CD4-positive, alpha-beta T cell treated with Interleukin-1 beta for 1 hour (primary cell): ENCODE results near the gene XRCC4.
"Not testable (repeated sequence)": the region's sequence is repeated elsewhere in the genome, so short reads cannot be mapped to it uniquely, and the experiment has no call there.

Source experiments
- DNase-seq, 2 donors: peaks; one replicate each; pipeline ENCODE4 v3.0.0-alpha.2; 2020 to 2022

The XRCC4 gene

GRCh38 chr5:83076742-83077661, at the start of gene XRCC4, which contains the start of gene TMEM167A:
Gene XRCC4, plus strand, starts transcription at chr5:83077547. Its CDS starts 27,373 bp downstream, at chr5:83104920.
Gene TMEM167A, minus strand, starts transcription at chr5:83077394. Its CDS starts 71 bp downstream, at chr5:83077323.
- peak; percentile 96 for DNase-seq

- DNase-seq = no peak
Measured at GRCh38 chr5:83029912-83030311, 47.4 kb upstream of the XRCC4 start.

- DNase-seq = no peak
Measured at GRCh38 chr5:83031381-83031780, 46.0 kb upstream of the XRCC4 start.

GRCh38 chr5:83034036-83034435, 43.3 kb upstream of the XRCC4 start:
- no peak for DNase-seq

- DNase-seq = no peak
Measured at GRCh38 chr5:83034528-83035207, 42.7 kb upstream of the XRCC4 start.

- no peak for DNase-seq
Measured at GRCh38 chr5:83035373-83036100, 41.8 kb upstream of the XRCC4 start.

- no peak for DNase-seq
Measured at GRCh38 chr5:83036991-83037575, 40.3 kb upstream of the XRCC4 start.

- no peak for DNase-seq
Measured at GRCh38 chr5:83038924-83039323, 38.4 kb upstream of the XRCC4 start.

- DNase-seq = no peak
Measured at GRCh38 chr5:83042507-83042906, 34.8 kb upstream of the XRCC4 start.

GRCh38 chr5:83044926-83045325, 32.4 kb upstream of the XRCC4 start:
- DNase-seq = no peak

- no peak for DNase-seq
Measured at GRCh38 chr5:83048277-83048676, 29.1 kb upstream of the XRCC4 start.

GRCh38 chr5:83048811-83049210, 28.5 kb upstream of the XRCC4 start:
- no peak for DNase-seq

GRCh38 chr5:83049370-83049885, 27.9 kb upstream of the XRCC4 start:
- DNase-seq = no peak

- DNase-seq = no peak
Measured at GRCh38 chr5:83050723-83051340, 26.5 kb upstream of the XRCC4 start.

- no peak for DNase-seq
Measured at GRCh38 chr5:83055166-83055565, 22.2 kb upstream of the XRCC4 start.

- DNase-seq = no peak
Measured at GRCh38 chr5:83058726-83059125, 18.6 kb upstream of the XRCC4 start.

- no peak for DNase-seq
Measured at GRCh38 chr5:83059341-83059740, 18.0 kb upstream of the XRCC4 start.

- no peak for DNase-seq
Measured at GRCh38 chr5:83066548-83067110, 10.7 kb upstream of the XRCC4 start.

GRCh38 chr5:83067377-83067776, 10.0 kb upstream of the XRCC4 start:
- DNase-seq = not testable (repeated sequence)

GRCh38 chr5:83069096-83069799, 8.1 kb upstream of the XRCC4 start:
- no peak for DNase-seq
